Measurements from ENCODE around the gene TOMM22.

The TOMM22 gene

GRCh38 chr22:38732251-38732815 lies 50.6 kb downstream of the TOMM22 start:
- in situ Hi-C loops (cut with HindIII; ENCODE audit: low sequenced_read_pairs), result no loop called here

- in situ Hi-C loops (cut with HindIII; ENCODE audit: low sequenced_read_pairs), result no loop called here
Measured at GRCh38 chr22:38733329-38733723, 51.6 kb downstream of the TOMM22 start.

- in situ Hi-C loops (cut with HindIII; ENCODE audit: low sequenced_read_pairs), result no loop called here
Measured at GRCh38 chr22:38733724-38734381, 52.1 kb downstream of the TOMM22 start.

- in situ Hi-C loops (cut with HindIII; ENCODE audit: low sequenced_read_pairs), result no loop called here
Measured at GRCh38 chr22:38734421-38735100, 52.8 kb downstream of the TOMM22 start.
